ENCODE results near the gene GRIP1.

- TF ChIP-seq, protein P1, sequence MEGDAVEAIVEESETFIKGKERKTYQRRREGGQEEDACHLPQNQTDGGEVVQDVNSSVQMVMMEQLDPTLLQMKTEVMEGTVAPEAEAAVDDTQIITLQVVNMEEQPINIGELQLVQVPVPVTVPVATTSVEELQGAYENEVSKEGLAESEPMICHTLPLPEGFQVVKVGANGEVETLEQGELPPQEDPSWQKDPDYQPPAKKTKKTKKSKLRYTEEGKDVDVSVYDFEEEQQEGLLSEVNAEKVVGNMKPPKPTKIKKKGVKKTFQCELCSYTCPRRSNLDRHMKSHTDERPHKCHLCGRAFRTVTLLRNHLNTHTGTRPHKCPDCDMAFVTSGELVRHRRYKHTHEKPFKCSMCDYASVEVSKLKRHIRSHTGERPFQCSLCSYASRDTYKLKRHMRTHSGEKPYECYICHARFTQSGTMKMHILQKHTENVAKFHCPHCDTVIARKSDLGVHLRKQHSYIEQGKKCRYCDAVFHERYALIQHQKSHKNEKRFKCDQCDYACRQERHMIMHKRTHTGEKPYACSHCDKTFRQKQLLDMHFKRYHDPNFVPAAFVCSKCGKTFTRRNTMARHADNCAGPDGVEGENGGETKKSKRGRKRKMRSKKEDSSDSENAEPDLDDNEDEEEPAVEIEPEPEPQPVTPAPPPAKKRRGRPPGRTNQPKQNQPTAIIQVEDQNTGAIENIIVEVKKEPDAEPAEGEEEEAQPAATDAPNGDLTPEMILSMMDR (IDR thresholded peaks at IDR 0.05; ENCODE audit: insufficient read depth, low read length), result no peak
- TF ChIP-seq REST (IDR thresholded peaks at IDR 0.05; ENCODE audit: insufficient replicate concordance, low read depth) (no peak), POLR2AphosphoS5 (IDR thresholded peaks at IDR 0.05; ENCODE audit: low read depth) (no peak)
These were observed 281.1 kb downstream of the GRIP1 start for GRCh38 chr12:66397574-66398290.
